Stomach (tissue), 4 donors: ENCODE data around the gene EVI2A.

Experiments used
- POLR2A ChIP-seq, 4 donors: fragments of 450-650 bp; IDR thresholded peaks; one replicate each; pipeline ENCODE4 v1.6.1; 2016; ENCODE audit warnings: antibody characterized with exemption in 4 of 4, control low read depth in 2 of 4, mild to moderate bottlenecking in 1 of 4, moderate library complexity in 1 of 4
- POLR2AphosphoS5 ChIP-seq, 3 donors: sonication (generic); formaldehyde crosslinking; IDR thresholded peaks; one replicate each; pipeline ENCODE4 v1.6.1; 2016; ENCODE audit warnings: antibody characterized with exemption in 3 of 3
- TF ChIP-seq, protein P1 (sequence below), 7 experiments: fragments of 450-650 bp in 4 of 7; fragments of 200-600 bp in 3 of 7; sonication (generic) in 3 of 7; IDR thresholded peaks; one replicate each; pipeline ENCODE4 v1.5.1; 2016 to 2019; ENCODE audit warnings: antibody characterized with exemption in 7 of 7, control low read depth in 2 of 7, mild to moderate bottlenecking in 1 of 7

- TF ChIP-seq, protein P1, sequence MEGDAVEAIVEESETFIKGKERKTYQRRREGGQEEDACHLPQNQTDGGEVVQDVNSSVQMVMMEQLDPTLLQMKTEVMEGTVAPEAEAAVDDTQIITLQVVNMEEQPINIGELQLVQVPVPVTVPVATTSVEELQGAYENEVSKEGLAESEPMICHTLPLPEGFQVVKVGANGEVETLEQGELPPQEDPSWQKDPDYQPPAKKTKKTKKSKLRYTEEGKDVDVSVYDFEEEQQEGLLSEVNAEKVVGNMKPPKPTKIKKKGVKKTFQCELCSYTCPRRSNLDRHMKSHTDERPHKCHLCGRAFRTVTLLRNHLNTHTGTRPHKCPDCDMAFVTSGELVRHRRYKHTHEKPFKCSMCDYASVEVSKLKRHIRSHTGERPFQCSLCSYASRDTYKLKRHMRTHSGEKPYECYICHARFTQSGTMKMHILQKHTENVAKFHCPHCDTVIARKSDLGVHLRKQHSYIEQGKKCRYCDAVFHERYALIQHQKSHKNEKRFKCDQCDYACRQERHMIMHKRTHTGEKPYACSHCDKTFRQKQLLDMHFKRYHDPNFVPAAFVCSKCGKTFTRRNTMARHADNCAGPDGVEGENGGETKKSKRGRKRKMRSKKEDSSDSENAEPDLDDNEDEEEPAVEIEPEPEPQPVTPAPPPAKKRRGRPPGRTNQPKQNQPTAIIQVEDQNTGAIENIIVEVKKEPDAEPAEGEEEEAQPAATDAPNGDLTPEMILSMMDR (IDR thresholded peaks at IDR 0.05), result no peak
- TF ChIP-seq POLR2AphosphoS5 (IDR thresholded peaks at IDR 0.05) (no peak), POLR2A (IDR thresholded peaks at IDR 0.05) (no peak)
Observed at GRCh38 chr17:31294820-31295488, 26.5 kb downstream of the EVI2A start.
